B cell (primary cell): ENCODE results near the gene MUC13.

ENCODE experiments used
- CTCF ChIP-seq: fragments of 200-600 bp; IDR thresholded peaks from one replicate; pipeline ENCODE4 v1.8.0; 2022; ENCODE audit warnings: antibody characterized with exemption, mild to moderate bottlenecking
- EZH2 ChIP-seq: IDR thresholded peaks from 2 replicates; pipeline ENCODE4 v1.6.1; 2012; ENCODE audit warnings: borderline replicate concordance, low read depth, mild to moderate bottlenecking, moderate library complexity, low read length; ENCODE audit not compliant: insufficient read depth, poor library complexity, severe bottlenecking

- TF ChIP-seq CTCF (no peak), EZH2 (no peak)
Measured at GRCh38 chr3:124951511-124952281, 17.1 kb upstream of the MUC13 start.
